Measurements from ENCODE around the gene VASN. TPM values are rescaled to one million over a fixed set of nuclear protein-coding genes. Genes with fewer than 3 reads are reported as not detected.

VASN gene
- total and polyA plus RNA-seq, 10 of the 15 experiments (the other 5 are each of a cell fraction or from before 2014, with no cell fraction given): 0.02 to 0.19 (median 0.14) TPM; not detected in 6

DNA sequence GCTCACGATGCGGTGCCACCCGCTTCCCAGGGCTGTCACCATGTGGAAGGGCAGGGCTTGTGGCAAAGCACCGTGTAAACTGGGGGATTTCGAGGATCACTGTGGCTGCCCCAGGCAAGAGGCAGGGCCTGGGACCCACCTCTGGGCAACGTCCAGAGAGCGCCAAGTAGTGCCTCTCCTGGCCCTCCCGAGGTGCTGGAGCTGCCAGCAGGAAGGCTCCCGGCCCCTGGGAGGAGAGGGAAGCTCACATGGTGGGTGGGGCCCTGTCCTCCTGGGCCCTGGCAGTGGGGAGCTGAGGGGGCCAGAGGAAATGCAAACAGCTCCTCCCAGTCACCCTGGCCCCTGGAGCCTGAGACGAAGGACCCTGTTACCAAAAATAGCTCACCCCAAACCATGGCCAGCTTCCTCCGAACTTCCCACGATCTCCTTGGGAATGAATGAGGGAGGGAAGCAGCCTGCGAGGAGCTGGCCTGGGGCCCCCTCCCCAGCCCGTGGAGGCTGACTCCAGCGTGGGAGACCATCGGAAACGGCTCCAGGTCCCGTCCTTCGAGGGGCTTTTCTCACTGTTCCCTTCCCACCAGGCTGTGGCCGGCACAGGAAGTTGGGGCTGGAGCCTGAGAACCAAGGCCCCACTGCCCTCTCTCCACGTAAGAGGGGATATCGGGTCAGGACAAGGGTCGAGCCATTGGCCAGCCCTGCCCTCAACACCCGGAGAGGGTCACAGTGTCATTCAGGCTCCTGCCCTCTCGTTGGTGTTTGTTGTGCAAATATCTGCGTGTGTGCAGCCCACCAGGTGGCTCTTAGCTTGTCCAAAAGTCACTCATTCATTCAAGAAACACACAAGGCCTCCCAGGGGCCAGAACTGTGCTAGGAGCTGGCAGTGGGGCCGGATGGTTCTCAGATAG is 17.7 kb downstream of the VASN start:
- peaks cover 12 to 34% of the 10 kb centered on the region in 2 experiments for H3K36me3 ChIP-seq (ENCODE audit: control insufficient read depth in 2 of 2, insufficient read depth in 2 of 2, low read length in 1 of 2)
- ChIA-PET RAD21 (ENCODE audit: unreplicated experiment) (no interaction called here), POLR2A (no interaction called here), CTCF (interaction anchor here (0.7 to 3.8 kb wide), 4 partner anchors 11 to 54 kb away, joined by 3 to 21 read pairs (median 4); no protein-coding TSS in a partner anchor), SMC1A (ENCODE audit: uncharacterized antibody, unreplicated experiment) (no interaction called here)
- in situ Hi-C loops (cut with MboI) (no loop called here), intact Hi-C loops (cut with micrococcal nuclease; ENCODE audit: unreplicated experiment) (no loop called here)
- no peak overlapping the region for H2AFZ ChIP-seq (ENCODE audit: control insufficient read depth, low read depth, low read length)
- no peak overlapping the region for H3K4me3 ChIP-seq
- TF ChIP-seq MTA2 (IDR thresholded peaks at IDR 0.05; ENCODE audit: low read depth) (no peak), ZNF622 (IDR thresholded peaks at IDR 0.05) (no peak), ZBTB33 (IDR thresholded peaks at IDR 0.05) (no peak), POLR2A (IDR thresholded peaks at IDR 0.05; ENCODE audit: low read depth, low read length) (0 out of 2 replicates have a peak, but pooled peaks have one; percentile 5), SPI1 (IDR thresholded peaks at IDR 0.05; ENCODE audit: borderline replicate concordance, insufficient read depth, low read depth, low read length) (no peak), ETV6 (conservative IDR thresholded peaks at IDR 0.05 in 1 of 2, IDR thresholded peaks at IDR 0.05 in 1 of 2; ENCODE audit: borderline replicate concordance in 1 of 2, low read depth in 1 of 2) (no peak)
- ATAC-seq (no peak), DNase-seq (ENCODE audit: low read depth, low spot score) (no peak), FAIRE-seq (no peak)
- no TSS peak for BruUV-seq (replicated peaks)
- 93% methylated on average over 27 of the region's 27 CpGs for WGBS (ENCODE audit: insufficient coverage, insufficient replicate concordance, low lambda C conversion rate, missing lambda C conversion rate)
- no peak overlapping the region for H3K4me2 ChIP-seq (ENCODE audit: control insufficient read depth, insufficient read depth)
- no peaks in the 10 kb centered on the region for H3K9me3 ChIP-seq (replicated peaks; ENCODE audit: control insufficient read depth, insufficient read depth, low read length)
- H4K20me1 ChIP-seq (ENCODE audit: control insufficient read depth, insufficient read depth): no peaks in the 10 kb centered on the region
- H3K9ac ChIP-seq (ENCODE audit: control insufficient read depth, insufficient read depth, low read length): no peak overlapping the region
- no peaks in the 10 kb centered on the region for H3K27me3 ChIP-seq (replicated peaks in 1 of 2; ENCODE audit: control insufficient read depth in 2 of 2, insufficient read depth in 2 of 2, low read length in 1 of 2)
- H3K27ac ChIP-seq (ENCODE audit: control insufficient read depth, insufficient read depth): no peak overlapping the region
- H3K4me1 ChIP-seq (ENCODE audit: control insufficient read depth, insufficient read depth, low read length): no peaks in the 10 kb centered on the region
- H3K79me2 ChIP-seq (ENCODE audit: control insufficient read depth, insufficient read depth, low read length): no peaks in the 10 kb centered on the region

Measured in GM12878 (cell line).